CD4-positive, alpha-beta T cell treated with Interleukin-21 for 1 hour (primary cell): ENCODE measurements around the gene SH2D6.
"Not testable (repeated sequence)": the region's sequence is repeated elsewhere in the genome, so short reads cannot be mapped to it uniquely, and the experiment has no call there.

Experiments used
- DNase-seq: peaks from one replicate; pipeline ENCODE4 v3.0.0-alpha.2; 2020

Gene SH2D6

GRCh38 chr2:85425588-85425987 lies 7.1 kb downstream of the SH2D6 start:
- DNase-seq, result no peak

- DNase-seq, result no peak
Observed at GRCh38 chr2:85427300-85427835, 8.9 kb downstream of the SH2D6 start.

GRCh38 chr2:85428343-85428881 lies 9.9 kb downstream of the SH2D6 start:
- no peak for DNase-seq

- no peak for DNase-seq
Observed at GRCh38 chr2:85429213-85429923, 10.9 kb downstream of the SH2D6 start.

GRCh38 chr2:85429924-85430289 lies 11.4 kb downstream of the SH2D6 start:
- DNase-seq, result no peak

- no peak for DNase-seq
Observed at GRCh38 chr2:85430752-85431569, 12.4 kb downstream of the SH2D6 start.

- DNase-seq, result no peak
Observed at GRCh38 chr2:85431570-85432205, 13.2 kb downstream of the SH2D6 start.

GRCh38 chr2:85433511-85434089 lies 15.1 kb downstream of the SH2D6 start:
- no peak for DNase-seq

- DNase-seq, result no peak
Observed at GRCh38 chr2:85434696-85435095, 16.2 kb downstream of the SH2D6 start.

- no peak for DNase-seq
Observed at GRCh38 chr2:85435220-85435958, 16.9 kb downstream of the SH2D6 start.

- no peak for DNase-seq
Observed at GRCh38 chr2:85435981-85436835, 17.7 kb downstream of the SH2D6 start.

GRCh38 chr2:85436836-85437487 lies 18.4 kb downstream of the SH2D6 start:
- no peak for DNase-seq

- peak; percentile 83 for DNase-seq
Observed at GRCh38 chr2:85437488-85438200, 19.1 kb downstream of the SH2D6 start.

GRCh38 chr2:85438201-85439024 lies 19.9 kb downstream of the SH2D6 start:
- no peak for DNase-seq

- DNase-seq, result no peak
Observed at GRCh38 chr2:85439025-85439472, 20.5 kb downstream of the SH2D6 start.

- DNase-seq, result not testable (repeated sequence)
Observed at GRCh38 chr2:85439569-85439968, 21.1 kb downstream of the SH2D6 start.

GRCh38 chr2:85439986-85440385 lies 21.5 kb downstream of the SH2D6 start:
- no peak for DNase-seq

- no peak for DNase-seq
Observed at GRCh38 chr2:85440729-85441128, 22.2 kb downstream of the SH2D6 start.

GRCh38 chr2:85441864-85442263 lies 23.4 kb downstream of the SH2D6 start:
- DNase-seq, result no peak
